ENCODE measurements around the gene MIEN1.
A peak's percentile ranks its signal among the peaks of the same experiment; 100 is the strongest.
"Not testable (repeated sequence)": the region's sequence is repeated elsewhere in the genome, so short reads cannot be mapped to it uniquely, and the experiment has no call there.

The MIEN1 gene

DNA sequence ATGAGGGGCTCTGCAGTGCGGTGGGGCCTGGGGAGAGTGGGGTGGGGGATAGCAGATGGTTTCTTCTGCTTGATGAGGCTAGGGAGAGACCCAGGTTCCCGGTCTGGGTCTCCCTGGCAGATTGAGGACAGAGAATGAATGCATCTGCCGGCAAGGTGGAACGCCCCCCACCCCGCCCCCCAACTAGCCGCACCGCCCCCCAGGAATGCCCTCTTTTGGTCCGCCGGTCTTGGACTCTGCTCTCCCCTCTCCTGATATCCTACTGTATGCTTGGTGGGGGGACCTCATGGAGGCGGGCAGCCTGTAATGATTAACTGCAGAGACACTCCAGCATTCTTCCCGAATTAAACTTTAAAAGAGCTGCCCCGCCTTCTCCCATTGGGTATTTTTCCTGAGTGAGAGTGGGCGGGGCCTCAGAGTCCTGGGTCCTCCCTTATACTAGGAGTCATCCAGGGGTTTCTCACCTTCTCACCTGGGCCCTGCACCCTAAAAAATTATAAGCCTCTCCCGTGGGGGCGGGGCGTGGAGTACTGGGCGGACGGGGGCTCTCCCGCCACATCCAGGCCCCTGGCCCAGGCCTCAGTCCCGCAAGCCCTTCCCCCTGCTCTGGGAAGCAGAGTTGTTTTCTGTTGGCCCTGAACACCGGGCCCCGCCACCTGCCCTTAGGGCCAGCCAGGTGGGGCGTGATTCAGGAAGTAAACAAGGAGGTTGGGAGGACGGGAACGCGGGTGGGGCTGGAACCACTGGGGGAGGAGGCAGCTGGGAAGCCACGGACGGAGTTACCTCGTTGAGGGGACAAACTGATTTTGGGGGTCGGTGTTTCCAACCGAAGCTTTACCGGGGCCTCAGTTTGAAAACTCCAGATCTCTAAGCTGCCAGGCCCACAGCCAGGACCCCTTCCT is 8.9 kb upstream of the MIEN1 start:
- DNase-seq, result no peak

DNA sequence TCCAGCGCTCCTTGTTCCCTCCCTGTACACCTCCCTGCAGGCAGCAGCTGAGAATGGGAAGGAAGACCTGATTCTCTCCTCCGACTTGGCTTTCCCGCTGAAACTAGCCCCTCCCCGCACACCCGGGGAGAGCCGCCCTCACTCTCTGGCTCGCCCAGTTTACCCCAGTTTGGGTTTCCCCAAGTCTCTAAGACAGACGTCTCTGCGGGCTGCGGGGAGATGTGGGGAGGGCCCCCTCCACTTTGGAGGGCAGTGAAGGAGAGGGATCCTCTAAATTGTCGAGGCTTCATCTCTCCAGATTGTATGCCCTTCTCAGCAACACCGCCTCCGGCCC is 8.2 kb upstream of the MIEN1 start:
- DNase-seq, result peak; percentile 69

DNA sequence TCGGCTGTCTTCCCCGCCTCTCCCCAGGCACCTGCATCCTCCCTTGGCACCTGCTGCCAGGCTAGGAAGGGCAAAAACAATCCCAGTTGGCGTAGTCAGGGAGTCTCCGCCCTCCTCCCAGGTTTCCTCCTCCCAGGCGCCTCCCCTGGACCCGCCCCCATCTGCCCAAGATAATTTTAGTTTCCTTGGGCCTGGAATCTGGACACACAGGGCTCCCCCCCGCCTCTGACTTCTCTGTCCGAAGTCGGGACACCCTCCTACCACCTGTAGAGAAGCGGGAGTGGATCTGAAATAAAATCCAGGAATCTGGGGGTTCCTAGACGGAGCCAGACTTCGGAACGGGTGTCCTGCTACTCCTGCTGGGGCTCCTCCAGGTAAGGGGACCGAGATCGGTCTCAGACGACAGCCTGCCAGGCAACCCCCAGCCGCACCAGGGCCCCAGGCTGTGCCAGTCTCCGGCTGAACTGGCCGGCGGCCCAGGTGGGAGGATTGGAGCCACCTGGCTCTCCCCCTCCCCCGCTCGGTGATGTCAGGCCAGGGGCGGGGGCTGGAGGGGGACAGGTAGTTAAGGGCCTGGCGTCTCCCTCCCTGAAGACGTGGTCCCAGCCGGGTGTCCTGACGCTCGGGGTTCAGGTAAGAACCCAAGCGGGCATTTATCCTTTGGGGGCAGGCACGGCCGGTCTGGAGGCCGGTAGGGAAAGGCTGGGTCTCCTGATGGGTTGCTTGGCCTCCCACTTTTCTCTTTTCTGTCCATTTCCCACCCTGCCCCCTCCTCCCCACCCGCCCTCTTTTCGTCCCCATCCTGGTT is 7.6 kb upstream of the MIEN1 start, which contains the start of gene GRB7:
Gene GRB7 (plus strand): TSS at position 179 of the 808 bp plus-strand sequence. CDS start 4,364 bp downstream, outside the sequence.
- DNase-seq, result no peak

DNA sequence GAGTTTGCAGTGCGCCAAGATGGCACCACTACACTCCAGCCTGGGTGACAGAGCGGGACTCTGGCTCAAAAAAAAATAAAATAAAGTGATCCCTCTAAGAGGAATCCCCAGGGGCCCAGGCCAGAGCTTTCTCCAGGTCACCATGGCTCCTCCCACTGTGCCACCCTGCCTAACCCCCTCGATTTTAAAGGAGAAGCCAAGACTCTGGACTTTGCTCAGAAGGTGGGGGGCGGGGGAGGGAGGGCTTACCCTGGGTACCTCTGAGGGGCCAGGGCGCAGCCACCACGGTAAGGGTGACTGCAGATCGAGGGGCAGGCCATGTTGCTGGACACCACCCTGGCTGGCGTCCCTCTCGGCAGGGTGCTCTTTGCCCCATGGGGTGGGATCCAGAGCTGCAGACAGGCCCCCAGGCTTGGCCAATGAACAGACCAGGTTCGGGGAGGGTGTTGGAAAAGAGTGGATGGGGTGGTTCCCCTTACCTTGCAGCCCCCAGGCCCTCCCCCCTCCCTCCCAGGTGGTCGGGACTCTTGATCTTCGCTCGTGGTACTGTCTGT is 7.0 kb upstream of the MIEN1 start:
- DNase-seq, result no peak

DNA sequence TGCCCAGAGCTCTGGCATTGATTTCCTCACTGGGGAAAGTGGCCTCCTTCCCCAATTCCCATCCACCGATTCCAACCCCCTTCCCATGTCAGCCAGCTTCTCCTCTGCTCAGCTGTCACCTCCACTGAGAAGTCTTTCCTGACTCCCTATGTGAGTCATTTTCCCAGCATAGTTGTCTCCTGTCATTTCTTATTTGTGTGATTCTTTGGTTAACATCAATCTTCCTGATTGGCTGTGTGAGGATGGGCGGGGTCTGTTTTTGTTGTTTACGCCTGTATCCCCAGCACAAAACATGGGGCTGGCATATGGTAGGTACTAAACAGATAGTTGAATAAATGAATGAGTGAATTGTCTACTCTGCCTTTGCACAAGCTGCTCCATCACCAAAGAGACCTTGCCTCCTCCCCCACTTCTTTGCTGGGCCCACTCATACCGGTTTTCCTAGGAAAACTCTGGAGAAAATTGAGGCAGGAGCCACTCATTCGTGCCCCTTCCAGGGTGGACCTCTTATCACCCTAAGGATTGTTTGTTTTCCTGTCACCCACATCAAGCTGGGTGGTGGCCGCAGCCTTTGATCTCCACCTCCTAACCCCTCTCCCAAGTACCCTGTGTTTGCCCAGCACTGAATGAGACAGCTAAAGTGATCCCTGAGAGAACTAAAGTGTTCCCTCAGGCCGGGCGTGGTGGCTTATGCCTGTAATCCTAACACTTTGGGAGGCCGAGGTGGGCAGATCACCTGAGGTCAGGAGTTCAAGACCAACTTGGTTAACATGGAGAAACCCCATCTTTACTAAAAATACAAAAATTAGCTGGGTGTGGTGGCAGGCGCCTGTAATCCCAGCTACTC is 6.2 kb upstream of the MIEN1 start:
- DNase-seq, result no peak

DNA sequence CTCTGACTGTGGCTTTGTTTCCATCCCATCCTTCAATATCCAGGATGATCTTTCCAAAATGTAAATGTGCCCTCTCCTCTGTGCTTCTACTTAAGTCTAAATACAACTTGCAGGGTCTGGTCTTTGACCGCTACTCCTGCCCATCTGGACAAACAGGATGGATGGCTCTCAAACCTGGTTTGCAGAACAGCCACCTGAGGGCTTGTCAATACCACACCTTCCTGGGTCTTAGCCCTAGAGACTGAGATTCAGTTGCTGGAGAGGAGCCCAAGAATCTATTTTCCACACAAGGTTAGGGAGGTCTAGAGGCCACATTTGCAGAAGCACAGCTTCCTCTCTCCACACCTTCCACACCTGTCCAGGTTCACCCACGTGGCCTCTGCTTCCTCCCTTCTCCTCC is 5.5 kb upstream of the MIEN1 start:
- no peak for DNase-seq

DNA sequence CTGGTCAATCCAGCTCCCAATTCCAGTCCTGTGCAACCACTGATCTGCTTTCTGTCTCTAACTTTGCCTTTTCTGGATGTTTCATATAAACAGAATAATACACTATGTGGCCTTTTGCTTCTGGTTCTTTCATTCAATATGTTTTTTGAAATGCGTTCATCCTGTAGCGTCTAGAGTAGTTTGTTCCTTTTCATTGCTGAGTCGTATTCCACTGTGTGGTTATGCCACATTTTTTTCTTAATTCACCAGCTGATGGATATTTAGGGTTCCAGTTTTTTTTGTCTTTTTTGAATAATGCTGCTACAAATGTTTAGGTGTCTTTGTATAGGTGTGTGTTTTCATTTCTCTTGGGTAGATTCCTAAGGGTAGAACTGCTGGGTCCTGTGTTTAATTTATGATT is 2.3 kb upstream of the MIEN1 start:
- DNase-seq, result no peak

DNA sequence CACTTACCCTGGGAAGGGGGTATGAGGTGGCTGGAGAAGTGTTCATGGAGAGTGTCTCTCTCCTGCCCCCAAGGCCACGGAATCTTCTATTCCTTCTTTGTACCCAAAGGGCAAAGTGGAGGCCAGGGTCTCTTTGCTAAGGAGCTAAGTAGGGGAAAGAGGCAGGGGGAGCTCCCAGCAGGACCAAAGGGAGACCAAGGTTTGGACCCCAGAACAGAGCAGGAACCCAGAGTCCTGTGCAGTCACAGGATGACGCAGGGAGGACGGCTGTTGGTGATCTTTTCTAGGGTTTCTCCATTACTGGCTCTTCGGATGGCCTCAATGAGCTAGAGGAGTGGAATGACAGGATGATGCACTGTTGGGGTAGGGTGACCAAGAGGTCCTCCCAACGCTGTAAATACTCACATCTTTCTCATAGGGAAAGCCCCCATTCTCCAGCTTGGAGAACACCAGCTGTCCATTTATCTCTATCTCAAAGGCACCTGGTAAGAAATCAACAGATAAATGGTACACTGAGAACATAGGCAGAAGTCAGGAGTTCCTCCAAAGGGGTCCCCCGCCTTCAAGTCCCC is 966 bp downstream of the MIEN1 start:
- DNase-seq, result no peak

DNA sequence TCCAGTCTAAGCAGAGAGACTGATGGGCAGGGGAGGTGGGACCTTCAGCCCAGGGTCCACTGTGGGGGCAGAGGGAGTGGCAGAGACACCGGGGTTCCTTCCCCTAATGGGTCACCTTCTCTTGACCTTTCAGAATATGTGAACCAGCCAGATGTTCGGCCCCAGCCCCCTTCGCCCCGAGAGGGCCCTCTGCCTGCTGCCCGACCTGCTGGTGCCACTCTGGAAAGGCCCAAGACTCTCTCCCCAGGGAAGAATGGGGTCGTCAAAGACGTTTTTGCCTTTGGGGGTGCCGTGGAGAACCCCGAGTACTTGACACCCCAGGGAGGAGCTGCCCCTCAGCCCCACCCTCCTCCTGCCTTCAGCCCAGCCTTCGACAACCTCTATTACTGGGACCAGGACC is 2.8 kb downstream of the MIEN1 start:
- DNase-seq, result no peak

DNA sequence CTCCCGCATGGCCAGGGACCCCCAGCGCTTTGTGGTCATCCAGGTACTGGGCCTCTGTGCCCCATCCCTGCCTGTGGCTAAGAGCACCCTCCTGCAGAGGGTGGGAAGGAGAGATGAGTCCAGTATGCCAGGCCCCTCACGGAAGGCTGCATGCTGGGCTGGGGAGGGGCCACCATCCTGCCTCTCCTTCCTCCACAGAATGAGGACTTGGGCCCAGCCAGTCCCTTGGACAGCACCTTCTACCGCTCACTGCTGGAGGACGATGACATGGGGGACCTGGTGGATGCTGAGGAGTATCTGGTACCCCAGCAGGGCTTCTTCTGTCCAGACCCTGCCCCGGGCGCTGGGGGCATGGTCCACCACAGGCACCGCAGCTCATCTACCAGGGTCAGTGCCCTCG is 3.7 kb downstream of the MIEN1 start:
- DNase-seq, result no peak

DNA sequence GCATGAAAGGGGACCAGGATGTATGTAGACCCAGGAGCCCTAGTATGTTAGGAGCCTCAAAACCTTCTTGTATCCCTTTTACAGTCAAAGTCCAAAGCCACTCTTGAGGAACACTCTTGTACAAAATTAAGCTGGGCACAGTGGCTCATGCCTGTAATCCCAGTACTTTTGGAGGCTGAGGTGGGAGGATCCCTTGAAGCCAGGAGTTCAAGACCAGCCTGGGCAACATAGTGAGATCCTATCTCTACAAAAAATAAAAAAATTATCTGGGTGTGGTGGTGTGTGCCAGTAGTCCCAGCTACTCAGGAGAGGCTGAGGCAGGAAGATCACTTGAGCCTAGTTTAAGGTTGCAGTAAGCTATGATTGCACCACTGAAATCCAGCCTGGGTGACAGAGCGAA is 4.4 kb downstream of the MIEN1 start:
- not testable (repeated sequence) for DNase-seq

DNA sequence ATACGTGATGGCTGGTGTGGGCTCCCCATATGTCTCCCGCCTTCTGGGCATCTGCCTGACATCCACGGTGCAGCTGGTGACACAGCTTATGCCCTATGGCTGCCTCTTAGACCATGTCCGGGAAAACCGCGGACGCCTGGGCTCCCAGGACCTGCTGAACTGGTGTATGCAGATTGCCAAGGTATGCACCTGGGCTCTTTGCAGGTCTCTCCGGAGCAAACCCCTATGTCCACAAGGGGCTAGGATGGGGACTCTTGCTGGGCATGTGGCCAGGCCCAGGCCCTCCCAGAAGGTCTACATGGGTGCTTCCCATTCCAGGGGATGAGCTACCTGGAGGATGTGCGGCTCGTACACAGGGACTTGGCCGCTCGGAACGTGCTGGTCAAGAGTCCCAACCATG is 5.6 kb downstream of the MIEN1 start:
- DNase-seq, result no peak

DNA sequence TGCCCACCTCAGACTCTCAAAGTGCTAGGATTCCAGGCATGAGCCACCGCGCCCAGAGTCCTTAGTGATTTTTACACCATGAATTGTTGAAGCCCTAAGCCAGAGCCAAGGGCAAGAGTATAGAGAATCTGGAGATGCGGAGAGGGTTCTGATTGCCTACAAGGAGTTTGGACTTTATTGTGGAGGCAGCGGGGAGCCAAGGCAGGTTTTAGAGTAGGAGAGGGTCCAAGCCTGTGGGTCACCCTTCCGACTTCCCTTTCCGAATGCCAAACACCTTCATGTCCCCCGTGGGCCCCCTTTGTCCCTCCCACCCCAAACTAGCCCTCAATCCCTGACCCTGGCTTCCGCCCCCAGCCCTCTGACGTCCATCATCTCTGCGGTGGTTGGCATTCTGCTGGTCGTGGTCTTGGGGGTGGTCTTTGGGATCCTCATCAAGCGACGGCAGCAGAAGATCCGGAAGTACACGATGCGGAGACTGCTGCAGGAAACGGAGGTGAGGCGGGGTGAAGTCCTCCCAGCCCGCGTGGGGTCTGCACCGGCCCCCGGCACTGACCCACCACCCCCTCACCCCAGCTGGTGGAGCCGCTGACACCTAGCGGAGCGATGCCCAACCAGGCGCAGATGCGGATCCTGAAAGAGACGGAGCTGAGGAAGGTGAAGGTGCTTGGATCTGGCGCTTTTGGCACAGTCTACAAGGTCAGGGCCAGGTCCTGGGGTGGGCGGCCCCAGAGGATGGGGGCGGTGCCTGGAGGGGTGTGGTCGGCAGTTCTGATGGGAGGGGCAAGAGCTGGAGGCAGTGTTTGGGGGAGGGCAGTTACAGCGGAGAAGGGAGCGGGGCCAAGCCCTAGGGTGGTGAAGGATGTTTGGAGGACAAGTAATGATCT is 7.1 kb downstream of the MIEN1 start:
- peak; percentile 50 for DNase-seq

DNA sequence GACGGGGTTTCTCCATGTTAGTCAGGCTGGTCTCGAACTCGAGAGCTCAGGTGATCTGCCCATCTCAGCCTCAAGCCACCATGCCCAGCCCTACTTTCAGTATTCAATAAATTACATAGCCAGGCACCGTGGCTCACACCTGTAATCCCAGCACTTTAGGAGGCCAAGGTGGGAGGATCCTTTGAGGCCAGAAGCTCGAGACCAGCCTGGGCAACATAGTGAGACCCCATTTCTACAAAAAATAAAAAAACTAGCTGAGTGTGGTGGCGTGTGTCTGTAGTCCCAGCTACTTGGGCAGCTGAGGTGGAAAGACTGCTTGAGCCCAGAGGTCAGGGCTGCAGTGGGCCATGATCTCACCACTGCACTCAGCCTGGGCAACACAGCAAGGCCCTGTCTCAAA is 8.2 kb downstream of the MIEN1 start:
- no peak for DNase-seq

DNA sequence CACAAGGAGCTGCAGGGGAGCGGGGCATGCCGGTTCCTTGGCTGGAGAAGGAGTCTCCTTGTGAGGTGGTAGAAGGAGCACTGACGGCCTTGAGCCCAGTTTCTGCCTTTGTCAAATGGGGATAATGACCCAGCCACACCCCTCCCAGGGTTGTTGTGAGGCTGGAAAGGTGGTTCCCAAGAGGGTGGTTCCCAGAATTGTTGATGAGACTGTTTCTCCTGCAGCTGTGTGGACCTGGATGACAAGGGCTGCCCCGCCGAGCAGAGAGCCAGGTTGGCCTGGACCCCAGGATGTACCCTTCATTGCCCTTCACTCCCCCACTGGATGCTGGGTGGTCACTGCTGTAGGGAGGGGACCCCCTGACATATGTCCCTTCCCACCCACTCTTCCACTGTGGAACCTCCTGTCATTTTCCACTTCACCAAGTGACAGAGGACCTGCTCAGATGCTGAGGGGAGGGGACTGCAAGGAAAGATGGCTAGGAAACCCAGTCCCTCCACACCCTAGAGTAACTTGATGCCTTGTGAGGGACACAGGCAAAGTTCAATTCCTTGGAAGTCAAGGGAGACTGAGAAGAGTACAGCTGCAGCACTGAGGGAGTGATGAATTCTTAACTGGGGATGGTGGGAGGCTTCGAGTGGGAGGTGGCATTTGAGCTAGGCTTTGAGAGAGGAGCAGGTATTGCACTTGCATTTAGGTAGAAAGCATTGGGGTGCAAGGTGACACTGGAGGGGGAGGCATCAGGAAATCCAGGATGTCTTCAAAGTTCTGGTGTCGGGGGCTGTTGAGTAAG is 10.6 kb downstream of the MIEN1 start:
- DNase-seq, result no peak

DNA sequence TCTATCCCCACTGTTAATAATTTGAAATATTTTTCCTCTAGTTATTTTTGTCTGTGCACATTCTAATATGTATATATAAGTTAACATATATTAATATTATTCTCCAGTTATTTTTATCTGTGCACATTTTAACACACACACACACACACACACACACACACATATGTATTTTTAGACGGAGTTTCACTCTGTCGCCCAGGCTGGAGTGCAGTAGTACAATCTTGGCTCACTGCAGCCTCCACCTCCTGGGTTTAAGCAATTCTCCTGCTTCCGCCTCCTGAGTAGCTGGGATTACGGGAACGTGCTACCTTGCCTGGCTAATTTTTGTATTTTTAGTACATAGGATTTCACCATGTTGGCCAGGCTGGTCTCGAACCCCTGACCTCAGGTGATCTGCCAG is 12.7 kb downstream of the MIEN1 start:
- no peak for DNase-seq

DNA sequence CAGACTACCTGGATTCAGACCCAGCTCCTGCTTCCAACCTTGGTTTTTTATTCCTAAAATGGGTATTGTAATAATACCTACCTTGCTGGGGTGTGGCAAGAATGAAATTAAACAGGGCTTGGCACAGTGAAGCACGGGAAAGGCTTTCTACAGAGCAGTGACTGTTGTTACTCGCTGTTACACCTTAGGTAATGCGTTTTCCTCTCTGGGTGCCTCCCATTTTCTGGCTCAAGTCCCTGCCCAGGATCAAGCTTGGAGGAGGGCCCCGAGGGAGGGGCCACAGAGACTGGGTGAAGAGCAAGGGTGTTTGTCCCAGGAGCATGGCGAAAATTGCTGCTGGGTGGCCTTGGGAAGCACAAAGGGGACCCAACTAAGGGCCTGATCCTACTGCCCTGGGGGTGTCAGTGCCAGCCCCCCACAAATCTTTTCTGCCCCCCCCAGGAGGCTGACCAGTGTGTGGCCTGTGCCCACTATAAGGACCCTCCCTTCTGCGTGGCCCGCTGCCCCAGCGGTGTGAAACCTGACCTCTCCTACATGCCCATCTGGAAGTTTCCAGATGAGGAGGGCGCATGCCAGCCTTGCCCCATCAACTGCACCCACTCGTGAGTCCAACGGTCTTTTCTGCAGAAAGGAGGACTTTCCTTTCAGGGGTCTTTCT is 13.3 kb downstream of the MIEN1 start:
- no peak for DNase-seq

DNA sequence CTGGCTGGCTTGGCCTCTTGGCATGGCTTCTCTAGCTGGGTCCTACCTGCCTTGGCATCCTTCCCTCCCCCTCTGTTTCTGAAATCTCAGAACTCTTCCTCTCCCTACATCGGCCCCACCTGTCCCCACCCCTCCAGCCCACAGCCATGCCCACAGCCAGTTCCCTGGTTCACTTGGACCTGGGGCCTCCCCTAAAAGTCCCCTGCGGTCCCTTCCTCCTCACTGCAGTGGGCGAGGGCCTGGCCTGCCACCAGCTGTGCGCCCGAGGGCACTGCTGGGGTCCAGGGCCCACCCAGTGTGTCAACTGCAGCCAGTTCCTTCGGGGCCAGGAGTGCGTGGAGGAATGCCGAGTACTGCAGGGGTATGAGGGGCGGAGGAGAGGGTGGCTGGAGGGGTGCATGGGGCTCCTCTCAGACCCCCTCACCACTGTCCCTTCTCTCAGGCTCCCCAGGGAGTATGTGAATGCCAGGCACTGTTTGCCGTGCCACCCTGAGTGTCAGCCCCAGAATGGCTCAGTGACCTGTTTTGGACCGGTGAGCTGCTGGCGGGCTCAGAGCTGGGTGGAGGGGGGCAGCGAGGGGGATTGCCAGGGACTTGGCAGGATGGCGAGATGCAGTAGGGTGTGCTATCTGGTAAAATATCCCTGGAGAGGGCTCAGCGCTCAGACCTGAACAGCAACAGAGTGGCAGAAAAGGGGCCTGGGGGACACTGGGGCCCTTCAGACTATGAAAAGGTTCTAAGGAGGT is 14.1 kb downstream of the MIEN1 start:
- no peak for DNase-seq

DNA sequence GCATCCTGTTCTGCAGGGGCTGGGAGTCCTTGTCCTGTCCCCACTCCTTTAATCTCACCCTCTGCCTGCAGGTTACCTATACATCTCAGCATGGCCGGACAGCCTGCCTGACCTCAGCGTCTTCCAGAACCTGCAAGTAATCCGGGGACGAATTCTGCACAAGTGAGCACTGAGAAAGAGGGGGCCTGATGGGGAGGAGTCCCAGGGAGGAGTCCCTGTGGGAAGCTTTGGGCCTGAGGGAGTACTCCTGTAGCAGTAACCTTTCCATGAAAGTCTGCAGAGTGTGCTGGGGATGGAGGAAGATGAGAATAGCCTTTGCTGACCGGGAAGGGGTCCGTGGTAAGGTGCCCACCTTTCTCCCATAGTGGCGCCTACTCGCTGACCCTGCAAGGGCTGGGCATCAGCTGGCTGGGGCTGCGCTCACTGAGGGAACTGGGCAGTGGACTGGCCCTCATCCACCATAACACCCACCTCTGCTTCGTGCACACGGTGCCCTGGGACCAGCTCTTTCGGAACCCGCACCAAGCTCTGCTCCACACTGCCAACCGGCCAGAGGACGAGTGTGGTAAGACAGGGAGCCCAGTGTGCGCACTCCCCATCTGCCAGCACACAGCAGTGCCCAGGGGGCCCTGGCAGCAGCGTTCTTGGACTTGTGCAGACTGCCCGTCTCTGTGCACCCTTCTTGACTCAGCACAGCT is 14.8 kb downstream of the MIEN1 start:
- no peak for DNase-seq
